Epithelial cell of esophagus (primary cell): ENCODE results near the gene SORBS1.
A peak's percentile ranks its signal among the peaks of the same experiment; 100 is the strongest.

Experiments used
- DNase-seq: peaks from one replicate; pipeline ENCODE4 v3.0.0; 2010; ENCODE audit warnings: low read depth
- H3K4me3 ChIP-seq: 2 replicates; pipeline ENCODE4 v1.5.1; 2011; ENCODE audit warnings: mild to moderate bottlenecking, low read length, control low read depth
- TF ChIP-seq, protein P1 (sequence below): IDR thresholded peaks from 2 replicates; pipeline ENCODE4 v1.5.1; 2011; ENCODE audit warnings: low read depth, mild to moderate bottlenecking, low read length, control low read depth, inconsistent platforms; ENCODE audit not compliant: insufficient read depth; ENCODE audit errors: missing control alignments

SORBS1 gene

DNA sequence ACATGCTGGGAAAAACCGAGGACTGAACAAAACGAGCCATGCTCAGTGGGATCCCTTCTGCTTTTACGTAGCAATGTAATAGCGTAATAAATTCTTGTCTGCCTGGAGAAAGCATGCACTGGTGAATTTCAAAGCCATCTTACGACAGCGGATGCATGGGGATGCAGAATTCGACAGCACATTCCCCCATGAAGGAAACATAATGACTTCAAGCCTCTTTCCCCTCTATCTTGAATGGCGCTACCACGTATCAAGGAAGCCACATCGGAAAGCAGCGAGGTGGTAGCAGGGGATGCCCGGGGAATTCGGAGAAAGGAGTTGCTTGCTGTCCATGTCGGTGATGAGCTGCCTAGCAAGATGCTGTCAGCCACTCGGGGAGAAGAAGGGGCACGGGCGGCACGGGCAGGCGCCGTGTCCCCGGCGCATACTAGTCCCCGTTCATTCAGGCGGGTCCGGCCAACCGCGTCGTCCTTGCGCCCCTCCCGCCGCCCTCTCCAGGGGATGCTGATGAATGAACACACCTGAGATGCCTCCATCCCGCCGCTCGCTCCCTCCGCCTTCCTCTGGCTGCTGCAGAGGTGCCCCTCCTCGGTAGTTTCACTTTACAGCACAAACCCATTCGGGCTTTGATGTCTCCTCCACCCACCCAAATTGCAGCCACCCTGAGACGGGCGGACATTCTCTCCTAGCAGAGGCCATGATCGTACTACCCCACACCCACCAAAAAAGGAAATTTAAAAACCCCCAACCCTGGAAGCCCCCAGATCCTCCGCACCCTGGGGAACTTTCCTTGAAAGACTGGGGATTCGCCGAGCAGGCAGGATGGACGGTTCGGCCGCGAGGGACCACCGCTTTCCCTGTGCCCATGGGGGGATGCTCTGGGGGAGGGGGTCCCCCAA is 644 bp downstream of the SORBS1 start:
- peak; percentile 21 for DNase-seq
- peak overlapping the region; percentile 69 for H3K4me3 ChIP-seq
- TF ChIP-seq, protein P1, sequence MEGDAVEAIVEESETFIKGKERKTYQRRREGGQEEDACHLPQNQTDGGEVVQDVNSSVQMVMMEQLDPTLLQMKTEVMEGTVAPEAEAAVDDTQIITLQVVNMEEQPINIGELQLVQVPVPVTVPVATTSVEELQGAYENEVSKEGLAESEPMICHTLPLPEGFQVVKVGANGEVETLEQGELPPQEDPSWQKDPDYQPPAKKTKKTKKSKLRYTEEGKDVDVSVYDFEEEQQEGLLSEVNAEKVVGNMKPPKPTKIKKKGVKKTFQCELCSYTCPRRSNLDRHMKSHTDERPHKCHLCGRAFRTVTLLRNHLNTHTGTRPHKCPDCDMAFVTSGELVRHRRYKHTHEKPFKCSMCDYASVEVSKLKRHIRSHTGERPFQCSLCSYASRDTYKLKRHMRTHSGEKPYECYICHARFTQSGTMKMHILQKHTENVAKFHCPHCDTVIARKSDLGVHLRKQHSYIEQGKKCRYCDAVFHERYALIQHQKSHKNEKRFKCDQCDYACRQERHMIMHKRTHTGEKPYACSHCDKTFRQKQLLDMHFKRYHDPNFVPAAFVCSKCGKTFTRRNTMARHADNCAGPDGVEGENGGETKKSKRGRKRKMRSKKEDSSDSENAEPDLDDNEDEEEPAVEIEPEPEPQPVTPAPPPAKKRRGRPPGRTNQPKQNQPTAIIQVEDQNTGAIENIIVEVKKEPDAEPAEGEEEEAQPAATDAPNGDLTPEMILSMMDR = no peak

- no peak overlapping the region for H3K4me3 ChIP-seq
- DNase-seq = no peak
- TF ChIP-seq, protein P1 = no peak
These were observed 1.3 kb downstream of the SORBS1 start for GRCh38 chr10:95559896-95560277.

DNA sequence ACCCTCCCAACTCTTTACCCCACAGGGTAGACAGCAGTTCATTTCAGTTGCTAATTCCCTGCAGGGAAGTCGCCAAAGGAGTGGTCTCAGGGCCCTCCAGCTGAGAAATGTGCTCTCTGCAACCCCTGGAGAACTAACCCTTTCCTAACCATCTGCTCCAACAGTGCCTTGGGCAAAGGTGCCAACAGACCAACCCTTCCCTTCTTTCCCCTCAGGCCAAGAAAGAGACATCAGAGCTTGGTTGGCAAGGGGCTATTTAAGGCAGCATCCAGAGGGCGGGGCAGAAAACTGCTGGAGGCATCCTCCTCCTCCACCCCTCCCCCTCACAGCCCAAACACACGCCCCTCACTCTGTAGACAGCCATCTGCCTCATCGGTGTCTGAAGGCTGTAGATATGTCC is 1.7 kb downstream of the SORBS1 start:
- no peak for DNase-seq
- H3K4me3 ChIP-seq = no peak overlapping the region
- TF ChIP-seq, protein P1 = no peak

GRCh38 chr10:95558593-95559320 is 2.4 kb downstream of the SORBS1 start:
- TF ChIP-seq, protein P1 = no peak
- no peak for DNase-seq
- no peak overlapping the region for H3K4me3 ChIP-seq

GRCh38 chr10:95556994-95557767 is 4.0 kb downstream of the SORBS1 start:
- DNase-seq = no peak
- no peak overlapping the region for H3K4me3 ChIP-seq
- TF ChIP-seq, protein P1 = no peak

GRCh38 chr10:95553674-95554073 is 7.5 kb downstream of the SORBS1 start:
- TF ChIP-seq, protein P1 = no peak
- H3K4me3 ChIP-seq = no peak overlapping the region
- DNase-seq = no peak
